Measurements from ENCODE around the gene ERCC6L.

The ERCC6L gene

GRCh38 chrX:72238721-72239475, at the start of gene ERCC6L:
TSS of gene ERCC6L (minus strand) at chrX:72239027. CDS start at chrX:72238911, 116 bp downstream.
- DNase-seq, result peak; percentile 79

GRCh38 chrX:72282302-72282701, 43.5 kb upstream of the ERCC6L start:
- no peak for DNase-seq

GRCh38 chrX:72280321-72280845, 41.6 kb upstream of the ERCC6L start:
- DNase-seq, result peak; percentile 48

- no peak for DNase-seq
These were observed 37.7 kb upstream of the ERCC6L start for GRCh38 chrX:72276478-72276953.

GRCh38 chrX:72274526-72274925, 35.7 kb upstream of the ERCC6L start:
- no peak for DNase-seq

GRCh38 chrX:72273718-72274117, 34.9 kb upstream of the ERCC6L start:
- DNase-seq, result no peak

- peak; percentile 41 for DNase-seq
These were observed 34.0 kb upstream of the ERCC6L start for GRCh38 chrX:72272868-72273267.

GRCh38 chrX:72271812-72272211, 33.0 kb upstream of the ERCC6L start:
- DNase-seq, result no peak

- DNase-seq, result no peak
These were observed 32.4 kb upstream of the ERCC6L start for GRCh38 chrX:72271091-72271788.

GRCh38 chrX:72270316-72270866, 31.6 kb upstream of the ERCC6L start:
- no peak for DNase-seq

GRCh38 chrX:72269671-72270251, 30.9 kb upstream of the ERCC6L start:
- peak; percentile 21 for DNase-seq

GRCh38 chrX:72268597-72269365, 30.0 kb upstream of the ERCC6L start:
- DNase-seq, result no peak

- DNase-seq, result no peak
These were observed 26.4 kb upstream of the ERCC6L start for GRCh38 chrX:72265263-72265662.

- DNase-seq, result no peak
These were observed 23.2 kb upstream of the ERCC6L start for GRCh38 chrX:72262077-72262476.

GRCh38 chrX:72260448-72260847, 21.6 kb upstream of the ERCC6L start:
- no peak for DNase-seq

GRCh38 chrX:72258174-72258573, 19.3 kb upstream of the ERCC6L start:
- peak; percentile 40 for DNase-seq

- no peak for DNase-seq
These were observed 17.0 kb upstream of the ERCC6L start for GRCh38 chrX:72255864-72256263.

- DNase-seq, result no peak
These were observed 16.6 kb upstream of the ERCC6L start for GRCh38 chrX:72255445-72255844.

GRCh38 chrX:72254816-72255215, 16.0 kb upstream of the ERCC6L start:
- no peak for DNase-seq

- no peak for DNase-seq
These were observed 14.9 kb upstream of the ERCC6L start for GRCh38 chrX:72253686-72254085.

GRCh38 chrX:72247206-72247942, 8.5 kb upstream of the ERCC6L start:
- DNase-seq, result no peak

Measured in NCI-H226 (cell line).